IPS-15b (cell line): ENCODE results near the gene ASB10.

Experiments used
- H3K27me3 ChIP-seq: one replicate; pipeline ENCODE4 v1.6.1; 2013; ENCODE audit warnings: low read length; ENCODE audit not compliant: control insufficient read depth, insufficient read depth
- H3K36me3 ChIP-seq: one replicate; pipeline ENCODE4 v1.6.1; 2013; ENCODE audit warnings: low read length; ENCODE audit not compliant: control insufficient read depth, insufficient read depth
- H3K4me1 ChIP-seq: one replicate; pipeline ENCODE4 v1.6.1; 2013; ENCODE audit warnings: mild to moderate bottlenecking, low read length; ENCODE audit not compliant: control insufficient read depth, insufficient read depth
- H3K4me3 ChIP-seq: one replicate; pipeline ENCODE4 v1.5.1; 2013; ENCODE audit warnings: low read depth, low read length
- H3K9ac ChIP-seq: one replicate; pipeline ENCODE4 v1.6.1; 2013; ENCODE audit warnings: low read depth, mild to moderate bottlenecking, low read length
- H3K9me3 ChIP-seq: one replicate; pipeline ENCODE4 v1.6.1; 2013; ENCODE audit warnings: mild to moderate bottlenecking, low read length; ENCODE audit not compliant: control insufficient read depth, insufficient read depth

ASB10 gene

DNA sequence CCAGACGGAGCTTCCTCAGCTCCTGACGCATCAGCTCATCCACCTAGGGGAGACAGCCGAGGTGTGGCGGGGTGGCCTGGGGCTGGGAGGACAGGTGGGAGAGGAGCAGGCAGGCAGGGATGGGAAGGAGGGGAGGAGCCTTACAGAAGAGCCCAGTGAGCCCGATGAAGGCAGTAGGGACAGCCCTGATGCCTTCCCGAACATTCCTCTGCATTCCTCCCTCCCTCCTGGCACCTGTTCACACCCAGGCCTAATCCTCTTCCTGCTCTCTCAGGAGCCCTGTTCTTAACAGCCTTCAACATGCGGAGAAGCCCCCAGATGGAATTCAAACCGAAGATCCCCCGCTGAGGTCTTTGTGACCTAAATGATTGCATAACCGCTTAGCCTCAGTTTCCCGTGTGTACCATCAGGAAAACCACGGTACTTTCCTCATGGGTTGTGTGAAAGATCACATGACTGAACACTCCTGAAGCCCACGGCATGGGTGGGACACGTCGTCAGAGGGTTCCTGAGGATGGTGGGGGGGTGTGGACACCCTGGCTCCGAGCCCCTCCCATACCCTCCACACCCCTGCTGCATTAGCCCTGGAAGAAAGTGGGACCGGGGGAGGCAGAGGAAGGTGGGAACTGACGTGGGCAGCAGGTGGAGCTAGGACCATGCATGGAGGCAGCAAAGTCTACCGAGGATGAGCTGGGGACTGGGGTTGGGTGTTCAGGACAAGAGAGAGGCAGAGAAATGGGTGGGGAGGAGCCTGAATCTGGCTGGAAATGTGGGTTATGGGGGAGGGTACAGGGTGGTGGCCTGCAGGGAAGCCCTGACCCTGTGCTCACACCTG, 8.8 kb upstream of the ASB10 start:
- H3K27me3 ChIP-seq: no peaks in the 10 kb centered on the region

DNA sequence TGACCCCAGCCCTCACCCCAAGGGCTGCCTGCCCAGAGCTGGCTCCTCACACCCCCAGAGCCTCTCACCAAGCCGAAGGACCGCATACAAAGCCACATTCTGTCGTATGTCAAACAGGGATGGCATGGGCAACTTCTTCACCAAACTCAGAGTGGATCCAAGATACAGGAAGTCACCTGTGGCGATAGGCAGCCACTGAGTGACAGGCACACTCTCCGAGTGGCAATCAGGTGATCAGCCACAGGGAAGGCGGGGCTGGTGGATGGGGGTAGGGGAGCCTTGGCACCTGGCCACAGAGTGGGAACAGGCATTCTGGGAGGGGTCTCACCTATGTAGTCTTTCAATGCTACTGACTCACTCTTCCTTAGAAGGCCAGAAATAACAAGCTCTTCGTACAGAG, 7.1 kb upstream of the ASB10 start:
- H3K27me3 ChIP-seq: no peaks in the 10 kb centered on the region
- H3K4me3 ChIP-seq: no peak overlapping the region
- H3K36me3 ChIP-seq: no peaks in the 10 kb centered on the region
- no peaks in the 10 kb centered on the region for H3K9me3 ChIP-seq
- H3K9ac ChIP-seq: no peak overlapping the region
- no peaks in the 10 kb centered on the region for H3K4me1 ChIP-seq

More for the DNA sequence above, 8.8 kb upstream of the ASB10 start:
- Histone ChIP-seq H3K9ac (no peak overlapping the region), H3K36me3 (no peaks in the 10 kb centered on the region), H3K9me3 (no peaks in the 10 kb centered on the region), H3K4me1 (peaks cover 3% of the 10 kb centered on the region), H3K4me3 (no peak overlapping the region)

DNA sequence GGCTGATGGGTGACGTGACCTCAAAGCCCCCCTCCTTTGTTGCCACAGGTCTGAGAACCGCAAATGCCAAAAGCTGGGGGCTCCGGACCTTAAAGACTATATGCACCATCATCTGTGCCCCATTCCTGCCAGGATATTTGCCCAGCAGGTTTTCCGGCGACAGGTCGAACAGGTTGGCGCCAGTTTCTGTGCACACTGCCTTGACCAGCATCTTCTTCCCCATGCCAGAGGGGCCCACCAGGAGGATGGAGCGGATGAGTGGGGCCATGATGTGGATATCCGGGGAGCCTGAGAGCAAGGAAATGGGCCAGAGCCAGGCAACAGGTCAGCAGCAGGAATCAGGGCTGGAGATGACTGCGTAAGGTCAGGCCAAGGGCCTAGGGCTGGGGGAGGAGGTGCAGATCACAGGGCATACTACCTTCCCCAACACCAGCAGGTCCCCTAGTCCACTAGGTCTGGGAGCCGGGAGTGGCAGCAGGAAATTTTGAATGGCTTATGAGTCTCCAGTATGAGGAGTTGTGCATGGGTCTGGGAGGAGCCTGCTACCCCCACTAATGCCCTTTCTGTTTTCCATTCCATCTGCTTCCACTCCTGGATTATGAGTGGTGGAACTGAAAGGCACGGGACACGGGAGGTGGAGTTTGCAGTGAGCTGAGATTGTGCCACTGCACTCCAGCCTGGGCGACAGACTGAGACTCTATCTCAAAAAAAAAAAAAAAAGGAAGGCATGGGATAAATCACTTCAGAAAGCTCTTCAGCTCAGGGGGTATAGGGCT, 6.3 kb upstream of the ASB10 start:
- H3K27me3 ChIP-seq: no peaks in the 10 kb centered on the region

DNA sequence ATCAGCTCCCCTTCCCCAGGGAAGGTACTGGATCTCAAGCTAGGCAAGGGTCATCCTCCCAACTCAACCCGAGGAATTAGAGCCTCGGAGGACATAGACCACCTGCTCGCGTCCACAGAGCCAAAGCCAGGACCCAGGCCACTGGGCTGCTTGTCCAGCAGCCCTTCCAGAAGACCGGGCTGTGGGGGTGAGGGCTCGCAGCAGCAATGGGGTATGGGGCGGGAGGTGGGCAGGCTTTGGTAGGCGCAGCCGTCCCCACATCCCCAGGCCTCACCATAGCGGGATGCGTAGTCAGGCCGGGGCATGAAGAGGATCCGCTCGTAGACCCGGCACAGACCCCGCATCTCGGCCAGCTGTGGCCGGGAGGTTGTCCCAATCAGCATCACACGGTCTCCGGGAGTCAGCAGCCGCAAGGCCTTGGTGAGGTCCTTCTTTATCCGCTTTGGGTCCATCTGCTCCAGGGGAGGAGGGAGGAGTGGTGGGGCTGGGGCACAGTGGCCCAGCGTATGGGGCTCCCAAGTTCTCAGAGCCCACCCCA, 5.0 kb upstream of the ASB10 start:
- Histone ChIP-seq H3K9me3 (no peaks in the 10 kb centered on the region), H3K27me3 (no peaks in the 10 kb centered on the region), H3K36me3 (no peaks in the 10 kb centered on the region), H3K4me3 (no peak overlapping the region), H3K9ac (no peak overlapping the region), H3K4me1 (no peaks in the 10 kb centered on the region)

More for the DNA sequence above, 6.3 kb upstream of the ASB10 start:
- Histone ChIP-seq H3K36me3 (no peaks in the 10 kb centered on the region), H3K4me3 (no peak overlapping the region), H3K9ac (no peak overlapping the region), H3K9me3 (no peaks in the 10 kb centered on the region), H3K4me1 (no peaks in the 10 kb centered on the region)

DNA sequence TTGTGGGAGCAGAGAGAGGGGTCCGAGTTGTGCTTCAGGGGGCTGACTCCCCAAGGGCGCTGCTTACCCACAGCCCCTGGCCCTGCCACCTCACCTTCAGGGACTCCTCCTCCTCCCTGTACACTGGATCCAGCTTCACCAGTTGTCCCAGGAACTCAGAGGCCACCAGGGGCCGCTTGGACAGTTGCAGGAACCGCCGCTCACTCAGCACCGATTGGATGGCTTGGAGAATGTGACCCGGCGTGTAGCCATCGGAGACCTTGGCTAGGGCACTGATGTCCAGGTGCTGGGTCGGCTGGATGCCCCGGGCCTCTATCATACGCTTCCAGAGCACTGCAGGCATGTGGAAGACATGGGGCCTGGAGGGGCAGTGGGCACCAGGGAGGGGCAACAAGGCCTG, 4.5 kb upstream of the ASB10 start:
- Histone ChIP-seq H3K27me3 (no peaks in the 10 kb centered on the region), H3K4me1 (no peaks in the 10 kb centered on the region), H3K9ac (no peak overlapping the region)

DNA sequence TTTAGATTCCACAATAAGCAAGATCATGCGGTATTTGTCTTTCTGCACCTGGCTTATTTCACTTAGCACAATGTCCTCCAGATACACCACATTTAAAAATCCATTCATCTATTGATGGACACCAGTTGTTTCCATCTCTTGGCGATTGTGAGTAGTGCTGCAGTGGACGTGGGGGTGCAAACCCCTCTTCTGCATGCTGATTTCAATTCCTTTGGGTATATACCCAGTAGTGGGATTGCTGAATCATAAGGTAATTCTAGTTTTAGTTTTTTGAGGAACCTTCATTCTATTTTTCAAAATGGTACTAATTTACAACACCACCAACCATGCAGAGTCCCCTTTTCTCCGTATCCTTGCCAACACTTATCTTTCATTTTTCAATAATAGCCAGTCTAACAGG, 2.0 kb upstream of the ASB10 start:
- H3K4me3 ChIP-seq: no peak overlapping the region
- H3K4me1 ChIP-seq: no peaks in the 10 kb centered on the region
- H3K9me3 ChIP-seq: no peaks in the 10 kb centered on the region
- no peaks in the 10 kb centered on the region for H3K36me3 ChIP-seq
- no peak overlapping the region for H3K9ac ChIP-seq
- no peaks in the 10 kb centered on the region for H3K27me3 ChIP-seq

More for the DNA sequence above, 4.5 kb upstream of the ASB10 start:
- Histone ChIP-seq H3K4me3 (no peak overlapping the region), H3K36me3 (no peaks in the 10 kb centered on the region), H3K9me3 (no peaks in the 10 kb centered on the region)

DNA sequence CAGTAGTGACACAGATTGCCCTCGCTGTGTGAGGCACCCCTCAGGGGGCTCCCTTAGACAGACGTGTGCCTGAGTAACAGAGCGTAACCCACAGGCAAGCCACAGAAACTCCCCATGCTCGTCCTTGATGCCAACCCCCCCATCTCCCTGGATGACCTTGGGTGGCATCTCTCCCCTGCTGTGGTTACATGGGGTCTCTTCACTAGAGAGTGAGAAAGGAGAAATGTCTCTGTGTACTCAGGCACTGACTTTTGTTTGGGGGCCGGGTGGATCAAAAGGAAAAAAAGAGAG, 1.1 kb upstream of the ASB10 start:
- Histone ChIP-seq H3K27me3 (no peaks in the 10 kb centered on the region), H3K4me1 (no peaks in the 10 kb centered on the region), H3K36me3 (no peaks in the 10 kb centered on the region), H3K4me3 (no peak overlapping the region), H3K9ac (no peak overlapping the region), H3K9me3 (no peaks in the 10 kb centered on the region)

DNA sequence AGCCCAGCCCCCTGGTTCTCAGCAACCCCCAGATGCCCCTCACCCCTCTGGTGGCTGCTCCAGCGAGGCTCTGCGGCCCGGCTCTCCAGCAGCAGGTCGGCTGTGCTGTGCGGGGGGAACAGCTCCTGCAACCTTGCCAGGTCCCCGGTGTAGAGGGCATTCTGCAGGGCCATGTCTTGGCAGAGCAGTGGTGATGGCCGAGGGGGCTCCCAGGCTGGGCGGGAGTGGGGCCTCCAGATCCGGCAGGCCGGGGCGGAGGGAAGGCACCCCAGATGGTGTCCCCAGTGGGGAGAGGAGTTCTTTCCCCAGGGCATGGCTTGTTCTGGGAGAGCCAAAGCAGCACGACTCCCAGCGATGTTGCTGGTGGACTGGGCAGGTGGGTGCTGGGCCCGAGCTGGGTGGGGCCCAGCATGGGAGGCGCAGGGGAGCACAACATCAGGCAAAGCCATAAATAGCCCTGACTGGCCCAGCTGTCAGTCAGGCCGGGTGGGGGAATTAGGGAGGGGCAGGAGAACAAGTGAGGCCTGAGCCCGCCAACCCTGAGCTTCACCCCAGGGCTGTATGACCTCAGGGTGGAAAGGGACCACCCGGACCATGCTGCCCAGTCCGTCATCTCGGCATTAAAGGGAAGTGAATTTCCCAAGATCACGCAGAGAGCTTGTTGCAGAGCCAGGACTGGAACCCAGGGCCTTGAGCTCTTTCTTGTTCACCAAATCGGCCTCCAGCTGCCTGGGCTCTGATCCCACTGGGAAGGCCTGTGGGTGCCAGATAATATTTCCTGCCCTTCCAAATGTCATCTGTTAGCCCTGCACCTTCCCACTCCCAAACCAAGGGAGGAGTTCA, 580 bp upstream of the ASB10 start:
- no peak overlapping the region for H3K4me3 ChIP-seq
- H3K9me3 ChIP-seq: no peaks in the 10 kb centered on the region
- no peak overlapping the region for H3K9ac ChIP-seq
- H3K36me3 ChIP-seq: no peaks in the 10 kb centered on the region
- H3K4me1 ChIP-seq: no peaks in the 10 kb centered on the region
- H3K27me3 ChIP-seq: no peaks in the 10 kb centered on the region

DNA sequence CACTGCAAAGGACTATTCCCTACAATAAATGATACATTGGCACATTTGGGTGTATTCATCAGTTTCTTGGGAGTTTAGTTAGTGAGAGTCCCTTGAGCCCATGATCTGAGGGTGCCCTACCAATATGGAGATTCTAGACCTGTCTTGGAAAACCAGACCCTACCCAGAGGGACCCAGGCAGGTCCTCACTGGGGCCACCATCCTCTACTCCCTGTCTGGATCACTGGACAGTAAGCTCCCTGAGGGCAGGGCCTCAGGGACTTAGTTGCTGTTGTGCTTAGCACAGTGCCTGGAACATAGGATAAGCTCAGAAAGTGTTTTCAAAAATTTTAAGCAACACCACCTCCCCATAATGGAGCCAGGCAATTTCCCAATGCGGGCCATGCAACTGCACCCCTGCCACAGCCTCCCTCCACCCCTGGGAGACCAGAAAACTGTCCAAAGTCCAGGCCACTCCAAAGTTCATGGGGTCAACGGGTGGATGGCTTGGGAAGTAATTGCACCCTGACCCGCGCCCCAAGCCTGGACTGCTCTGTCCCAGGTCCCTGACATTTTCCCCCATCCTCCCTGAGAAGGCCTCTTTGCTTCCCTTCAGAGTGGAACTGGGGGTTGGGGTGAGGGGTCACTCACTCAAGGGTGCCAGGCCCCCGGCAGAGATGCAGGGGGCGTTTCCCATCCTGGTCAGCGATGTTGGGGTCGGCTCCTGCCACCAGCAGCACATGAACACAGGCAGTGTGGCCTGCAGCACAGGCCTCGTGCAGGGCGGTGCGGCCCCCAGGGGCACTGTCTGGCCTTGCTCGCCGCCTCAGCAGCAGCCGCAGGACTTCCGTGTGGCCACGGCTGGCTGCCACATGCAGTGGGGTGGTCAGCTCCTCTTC, 1.0 kb downstream of the ASB10 start:
- H3K27me3 ChIP-seq: no peaks in the 10 kb centered on the region
- no peaks in the 10 kb centered on the region for H3K36me3 ChIP-seq
- no peaks in the 10 kb centered on the region for H3K4me1 ChIP-seq
- H3K9me3 ChIP-seq: no peaks in the 10 kb centered on the region
- no peak overlapping the region for H3K9ac ChIP-seq
- H3K4me3 ChIP-seq: no peak overlapping the region

DNA sequence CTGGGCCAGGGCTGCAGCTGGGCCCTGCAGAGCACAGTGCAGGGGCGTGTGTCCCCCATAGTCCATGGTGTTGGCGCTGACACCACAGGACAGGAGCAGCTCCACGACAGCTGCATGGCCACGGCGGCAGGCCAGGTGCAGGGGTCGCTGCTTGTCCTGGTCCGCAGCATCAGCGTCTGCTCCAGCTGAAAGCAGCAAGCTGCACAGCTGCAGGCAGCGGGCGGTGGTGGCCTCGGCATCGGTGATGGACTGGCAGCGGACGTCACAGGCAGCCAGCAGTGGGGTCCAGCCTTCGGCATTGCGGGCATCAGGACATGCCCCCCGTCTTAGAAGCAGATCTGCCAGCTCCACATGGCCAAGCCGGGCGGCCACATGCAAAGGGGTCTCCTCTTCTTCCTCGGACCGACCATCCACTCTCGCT, 6.0 kb downstream of the ASB10 start:
- Histone ChIP-seq H3K9ac (no peak overlapping the region), H3K4me1 (no peaks in the 10 kb centered on the region), H3K4me3 (no peak overlapping the region), H3K9me3 (no peaks in the 10 kb centered on the region), H3K27me3 (peaks cover 18% of the 10 kb centered on the region), H3K36me3 (no peaks in the 10 kb centered on the region)

DNA sequence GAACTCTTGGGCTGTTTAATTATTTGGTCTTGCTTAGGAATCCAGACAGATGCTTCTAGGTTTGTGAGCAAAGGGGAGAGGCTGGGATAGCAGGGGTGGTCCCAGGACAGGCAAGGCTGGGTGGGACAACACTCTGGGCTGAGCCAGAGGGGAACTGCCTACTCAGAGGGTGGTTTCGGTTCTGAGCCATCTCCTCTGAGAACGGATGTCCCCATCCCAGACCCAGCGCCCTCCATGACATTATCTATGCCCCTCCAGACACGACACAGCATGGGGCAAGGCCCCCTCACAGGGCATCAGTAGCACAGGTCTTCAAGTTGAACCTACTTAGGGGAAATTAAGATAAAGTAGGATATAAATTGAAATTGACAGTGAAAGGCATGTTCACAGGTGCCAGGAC, 7.1 kb downstream of the ASB10 start:
- Histone ChIP-seq H3K9me3 (no peaks in the 10 kb centered on the region), H3K9ac (no peak overlapping the region), H3K4me3 (no peak overlapping the region), H3K36me3 (no peaks in the 10 kb centered on the region), H3K27me3 (peaks cover 24% of the 10 kb centered on the region), H3K4me1 (no peaks in the 10 kb centered on the region)
